ENCODE measurements around the gene TMEM45A. TPM values are rescaled to one million over a fixed set of nuclear protein-coding genes. Genes with fewer than 3 reads are reported as not detected.

Gene TMEM45A
- total RNA-seq, 1 donor from 2014 or later, result 13.1 TPM

DNA sequence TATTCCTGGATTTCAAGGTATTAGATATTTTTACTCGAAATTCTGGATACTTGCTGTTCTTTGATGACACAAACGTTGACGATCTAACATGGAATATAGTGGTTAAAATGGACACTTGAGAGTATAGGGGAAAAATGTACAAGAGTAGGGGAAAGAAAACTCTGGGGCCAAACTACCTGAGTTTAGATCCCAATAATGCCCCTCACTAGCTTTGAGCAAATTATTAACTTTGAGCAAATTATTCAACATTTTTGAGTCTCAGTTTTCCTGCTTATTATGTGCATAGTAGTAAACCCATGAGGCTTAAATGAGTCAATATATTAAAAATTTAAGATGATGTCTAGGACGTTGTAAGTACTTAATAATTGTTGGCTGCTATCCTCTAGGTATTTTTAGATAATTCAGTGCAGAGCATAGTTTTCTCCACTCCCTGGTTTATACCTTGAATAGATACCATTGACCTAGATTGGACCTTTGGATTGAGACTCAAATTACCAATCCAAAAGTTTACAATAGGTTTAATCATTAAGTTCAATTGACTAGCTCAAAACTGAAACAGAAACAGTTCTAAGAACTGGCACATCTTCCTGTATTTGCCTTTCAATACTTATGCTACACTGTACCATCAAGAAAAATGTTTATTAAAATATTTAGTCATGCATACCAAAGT, 121.4 kb downstream of the TMEM45A start:
- DNase-seq (ENCODE audit: low spot score), result no peak

DNA sequence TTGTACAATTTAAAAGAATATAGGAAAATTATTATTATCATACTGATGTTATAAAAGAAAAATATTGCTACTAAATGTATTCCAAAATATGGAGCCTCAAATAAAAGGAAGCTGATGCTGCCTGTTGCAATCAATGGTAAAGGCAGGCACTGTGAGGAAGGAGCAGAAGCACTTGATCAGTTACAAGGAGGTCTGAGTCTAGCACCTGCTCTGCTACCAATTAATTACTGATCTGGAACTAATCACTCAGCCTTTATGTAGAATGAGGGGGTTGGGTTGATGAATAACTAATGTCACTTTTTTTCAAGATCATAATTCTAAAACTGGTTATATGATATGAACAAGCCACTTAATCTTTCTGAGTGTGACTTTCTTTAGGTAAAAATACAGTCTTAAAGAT, 122.5 kb downstream of the TMEM45A start:
- no peak for DNase-seq (ENCODE audit: low spot score)

DNA sequence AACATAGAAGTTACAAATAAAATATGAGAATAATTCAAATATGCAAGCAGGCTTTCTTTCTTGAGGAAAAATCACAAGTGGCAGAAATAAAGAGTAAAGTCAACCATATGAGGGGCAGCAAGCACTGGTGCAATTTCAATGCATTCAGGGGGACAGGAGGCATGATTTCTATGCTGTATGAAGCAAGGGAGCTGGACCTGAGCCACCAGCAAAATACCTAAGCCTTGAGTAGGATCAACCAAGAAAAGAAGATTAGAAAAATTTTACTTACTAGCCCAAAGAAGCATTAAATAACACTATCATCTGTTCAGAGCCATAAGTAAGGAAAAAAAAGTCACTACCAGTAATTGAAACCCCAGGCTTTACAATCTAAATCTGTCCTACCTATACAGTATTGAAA, 123.3 kb downstream of the TMEM45A start:
- DNase-seq (ENCODE audit: low spot score), result no peak

DNA sequence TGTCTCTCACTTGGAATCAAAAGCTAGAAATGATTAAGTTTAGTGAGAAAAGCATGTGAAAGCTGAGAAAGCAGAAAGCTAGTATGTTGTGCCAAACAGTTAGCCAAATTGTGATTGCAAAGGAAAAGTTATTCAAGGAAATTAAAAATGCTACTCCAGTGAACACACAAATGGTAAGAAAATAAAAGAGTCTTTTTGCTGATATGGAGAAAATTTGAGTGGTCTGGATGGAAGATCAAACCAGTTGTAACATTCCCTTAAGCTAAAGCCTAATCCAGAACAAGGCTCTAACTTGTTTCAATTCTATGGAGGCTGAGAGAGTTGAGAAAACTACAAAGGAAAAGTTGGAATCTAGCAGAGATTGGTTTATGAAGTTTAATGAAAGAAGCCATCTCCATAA, 128.8 kb downstream of the TMEM45A start:
- no peak for DNase-seq (ENCODE audit: low spot score)

Other genes starting within 250 kb of the TMEM45A start
- 43.6 TPM for gene TBC1D23, start 231.6 kb upstream of the TMEM45A start, total RNA-seq
- gene NIT2, start 157.9 kb upstream of the TMEM45A start, total RNA-seq, result 32.5 TPM
- 31.3 TPM for gene TOMM70, start 91.5 kb upstream of the TMEM45A start, total RNA-seq
- gene LNP1, start 91.1 kb upstream of the TMEM45A start, total RNA-seq, result 2.4 TPM
- 2.0 TPM for gene ADGRG7, start 117.0 kb downstream of the TMEM45A start, total RNA-seq
- 112 TPM for gene TFG, start 216.9 kb downstream of the TMEM45A start, total RNA-seq

Data from mucosa of gallbladder (tissue), 1 donor.